8988T (cell line): ENCODE measurements around the gene GPR149.

Source experiments
- DNase-seq: peaks from one replicate; pipeline ENCODE4 v3.0.0; 2011

Gene GPR149

GRCh38 chr3:154338008-154338407, 92.0 kb downstream of the GPR149 start:
- no peak for DNase-seq

GRCh38 chr3:154334973-154335420, 95.0 kb downstream of the GPR149 start:
- DNase-seq: no peak

GRCh38 chr3:154327871-154328270, 102.1 kb downstream of the GPR149 start:
- no peak for DNase-seq

DNA sequence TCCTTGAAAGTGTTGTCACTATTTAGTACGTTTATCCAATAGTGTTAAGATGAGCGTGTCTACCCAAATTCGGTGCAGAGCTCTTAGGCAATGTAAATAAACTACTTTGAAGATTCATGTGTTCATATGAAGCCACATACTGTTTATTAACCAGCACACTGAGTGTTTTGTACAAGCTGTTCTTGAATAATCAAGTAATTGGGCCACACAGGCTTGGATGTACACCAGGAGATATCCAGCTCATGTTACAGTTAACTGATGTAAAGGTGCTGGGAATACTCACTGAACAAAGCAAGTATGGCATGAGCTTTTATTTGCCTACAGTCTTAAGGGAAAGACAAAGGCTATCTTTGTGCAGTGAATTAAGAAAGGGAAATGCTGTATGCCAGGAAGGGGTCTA, 105.1 kb downstream of the GPR149 start:
- no peak for DNase-seq

DNA sequence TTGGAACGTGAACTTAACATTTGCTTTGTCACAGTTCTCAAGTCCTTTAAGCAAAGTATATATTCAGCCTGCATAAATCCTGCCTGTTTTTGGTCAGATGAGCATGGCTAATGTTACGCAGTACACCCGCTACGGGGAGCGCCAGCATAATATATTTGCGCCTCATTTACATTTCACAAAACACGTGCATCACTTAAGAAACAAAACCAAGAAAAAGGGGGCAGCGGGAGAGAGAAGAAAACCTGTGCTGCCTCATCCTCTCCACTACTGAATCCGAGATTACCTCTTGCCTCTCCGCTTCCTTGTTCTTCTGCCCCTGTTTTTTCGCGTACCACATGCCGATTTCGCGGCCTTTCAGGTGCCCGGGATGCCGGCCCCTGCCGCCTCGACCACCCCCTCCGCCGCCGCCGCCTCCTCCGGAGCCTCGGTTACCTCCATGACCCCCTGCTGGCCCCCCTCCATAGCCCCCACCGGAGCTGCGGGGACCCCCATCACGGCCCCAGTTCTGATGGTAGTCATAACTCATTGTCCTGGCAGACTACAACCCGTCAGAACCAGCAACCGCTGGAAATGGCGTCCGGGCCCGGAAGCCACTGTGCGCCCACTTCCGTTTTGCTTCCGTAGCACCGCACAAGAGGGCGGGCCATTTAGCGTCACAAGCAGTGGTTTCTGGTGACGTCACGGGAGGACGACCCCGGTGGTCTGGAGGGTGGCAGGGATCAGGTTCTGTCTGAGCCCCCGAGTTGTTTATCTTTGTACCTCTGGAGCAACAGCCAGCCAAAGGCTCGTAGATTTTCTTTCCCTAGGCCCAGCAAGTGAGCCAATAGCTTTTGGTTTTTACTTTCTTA, 105.9 kb downstream of the GPR149 start, which contains the start of gene DHX36:
TSS of gene DHX36 (minus strand) at position 597 of the 848 bp plus-strand sequence. CDS start at position 526, 71 bp downstream.
- peak; percentile 49 for DNase-seq

DNA sequence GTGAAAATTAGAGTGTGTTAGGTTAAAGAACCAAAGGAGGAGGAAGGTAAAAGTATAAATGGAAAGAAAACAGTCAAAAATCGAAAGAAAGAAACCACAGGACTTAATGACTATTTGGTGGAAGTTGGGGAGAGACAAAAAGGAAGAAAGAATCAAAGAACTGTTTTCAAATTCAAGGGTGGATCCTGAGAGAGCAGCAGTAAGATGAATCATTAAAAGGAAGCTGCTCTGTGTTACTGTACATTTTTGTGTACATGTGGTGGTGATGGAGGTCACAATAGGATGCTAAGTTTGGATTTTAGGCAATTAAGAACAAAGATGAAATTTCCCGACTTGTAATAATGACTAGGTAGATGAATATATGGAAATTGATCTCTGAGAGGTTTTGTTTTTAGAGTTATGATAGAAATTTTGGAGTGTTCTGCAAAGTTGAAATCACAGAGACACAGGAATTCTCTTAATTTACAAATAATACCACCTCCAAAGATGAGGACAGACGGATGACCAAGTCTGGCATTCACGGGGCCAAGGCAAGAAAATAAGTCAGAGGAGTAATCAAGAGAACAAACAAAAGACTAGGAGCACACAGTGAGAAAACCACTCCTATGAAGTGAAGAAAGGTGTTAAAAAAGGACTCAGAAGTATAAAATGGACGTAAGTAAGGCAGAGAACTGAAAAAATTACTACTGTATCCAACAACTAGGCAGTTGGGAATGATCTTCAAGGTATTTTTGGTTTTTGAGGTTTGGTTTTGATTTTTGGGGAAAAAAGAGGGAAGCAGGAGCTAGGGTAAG, 112.8 kb downstream of the GPR149 start:
- no peak for DNase-seq

- no peak for DNase-seq
These were observed 115.8 kb downstream of the GPR149 start for GRCh38 chr3:154314152-154314551.

- DNase-seq: no peak
These were observed 119.2 kb downstream of the GPR149 start for GRCh38 chr3:154310840-154311239.

DNA sequence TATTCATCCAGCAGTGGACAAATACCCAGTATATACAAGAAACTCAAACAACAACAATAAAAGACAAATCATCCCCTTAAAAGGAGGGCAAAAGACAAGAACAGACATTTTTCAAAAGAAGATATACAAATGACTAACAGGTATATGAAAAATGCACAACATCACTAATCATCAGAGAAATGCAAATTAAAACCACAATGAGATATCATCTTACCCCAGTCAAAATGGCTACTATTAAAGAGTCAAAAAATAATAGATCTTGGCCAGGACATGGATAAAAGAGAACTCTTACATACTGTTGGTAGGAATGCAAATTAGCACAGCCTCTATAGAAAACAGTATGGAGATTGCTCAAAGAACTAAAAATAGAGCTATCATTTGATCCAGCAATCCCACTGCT, 122.6 kb downstream of the GPR149 start:
- no peak for DNase-seq

DNA sequence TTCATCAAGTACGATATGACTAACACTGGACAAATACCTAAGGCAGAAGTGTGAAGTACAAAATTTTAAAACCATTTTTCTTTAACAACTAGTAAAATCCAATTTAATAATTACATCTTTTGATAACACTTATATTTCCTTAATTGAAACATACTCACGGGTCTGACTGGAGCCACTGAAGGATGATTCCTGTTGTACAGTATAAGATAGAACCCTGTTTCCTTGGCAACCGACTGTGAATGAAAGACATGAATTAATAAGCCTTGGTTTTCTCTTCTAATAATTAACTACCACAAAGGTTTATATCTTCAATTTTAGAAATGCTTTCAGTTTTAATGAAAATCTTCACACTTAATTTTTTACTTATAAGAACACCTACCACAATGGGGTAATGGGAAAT, 125.1 kb downstream of the GPR149 start:
- DNase-seq: no peak

GRCh38 chr3:154304116-154304786, 125.7 kb downstream of the GPR149 start:
- no peak for DNase-seq

DNA sequence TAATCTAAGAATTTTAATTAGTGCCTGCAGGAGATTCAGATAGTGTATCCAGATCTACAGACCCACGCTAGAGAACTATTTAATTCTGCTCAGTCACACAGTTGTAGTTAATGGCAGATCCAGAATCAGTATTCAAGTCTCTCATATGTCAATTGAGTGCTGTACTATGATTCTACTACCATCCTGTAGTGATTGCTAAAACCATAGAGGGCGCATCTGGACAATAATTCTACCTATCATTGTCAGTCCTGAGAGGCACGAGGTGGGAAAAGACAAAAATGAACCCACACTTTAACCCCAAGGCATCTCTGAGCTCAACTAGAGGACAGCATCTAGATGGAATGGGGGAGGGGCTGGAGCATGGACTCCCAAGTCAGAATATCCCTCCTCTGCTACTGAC, 128.4 kb downstream of the GPR149 start:
- no peak for DNase-seq

- no peak for DNase-seq
These were observed 136.0 kb downstream of the GPR149 start for GRCh38 chr3:154294016-154294415.

- no peak for DNase-seq
These were observed 139.8 kb downstream of the GPR149 start for GRCh38 chr3:154290187-154290586.
